HEK293 (cell line): ENCODE data around the gene IDH3B.

ENCODE experiments used
- FEZF1 ChIP-seq: fragments of 450-650 bp; formaldehyde crosslinking; IDR thresholded peaks from 2 replicates; pipeline ENCODE4 v1.5.1; 2016; ENCODE audit warnings: missing biosample characterization, missing genetic modification characterization
- GLIS1 ChIP-seq: fragments of 450-650 bp; formaldehyde crosslinking; IDR thresholded peaks from 2 replicates; pipeline ENCODE4 v1.5.1; 2016; ENCODE audit warnings: missing biosample characterization, missing genetic modification characterization
- GLIS2 ChIP-seq: fragments of 450-650 bp; formaldehyde crosslinking; IDR thresholded peaks from 2 replicates; pipeline ENCODE4 v1.5.1; 2016; ENCODE audit warnings: missing biosample characterization, missing genetic modification characterization
- HOXC10 ChIP-seq: sonication (generic); formaldehyde crosslinking; IDR thresholded peaks from 2 replicates; pipeline ENCODE4 v1.8.1; 2023; ENCODE audit warnings: mild to moderate bottlenecking, missing genetic modification reagents
- SETDB1 ChIP-seq: IDR thresholded peaks from one replicate; pipeline ENCODE4 v1.6.1; 2017; ENCODE audit warnings: mild to moderate bottlenecking, low read length, moderate library complexity, mixed read lengths; ENCODE audit not compliant: insufficient read length
- ZFP37 ChIP-seq: fragments of 450-650 bp; formaldehyde crosslinking; IDR thresholded peaks from 2 replicates; pipeline ENCODE4 v1.5.1; 2016; ENCODE audit warnings: missing biosample characterization, missing genetic modification characterization
- ZFP41 ChIP-seq: fragments of 450-650 bp; formaldehyde crosslinking; IDR thresholded peaks from 2 replicates; pipeline ENCODE4 v1.5.1; 2016; ENCODE audit warnings: missing biosample characterization, missing genetic modification characterization, borderline replicate concordance
- ZNF10 ChIP-seq: fragments of 450-650 bp; formaldehyde crosslinking; IDR thresholded peaks from 2 replicates; pipeline ENCODE4 v1.5.1; 2017; ENCODE audit warnings: missing biosample characterization, missing genetic modification characterization
- ZNF202 ChIP-seq: fragments of 450-650 bp; formaldehyde crosslinking; IDR thresholded peaks from 2 replicates; pipeline ENCODE4 v1.5.1; 2016; ENCODE audit warnings: missing biosample characterization, missing genetic modification characterization, borderline replicate concordance
- ZNF211 ChIP-seq: fragments of 450-650 bp; formaldehyde crosslinking; IDR thresholded peaks from 2 replicates; pipeline ENCODE4 v1.5.1; 2016; ENCODE audit warnings: low read depth, missing biosample characterization, missing genetic modification characterization
- ZNF223 ChIP-seq: fragments of 450-650 bp; formaldehyde crosslinking; IDR thresholded peaks from 2 replicates; pipeline ENCODE4 v1.5.1; 2016; ENCODE audit warnings: missing biosample characterization, missing genetic modification characterization
- ZNF292 ChIP-seq: fragments of 450-650 bp; formaldehyde crosslinking; IDR thresholded peaks from 2 replicates; pipeline ENCODE4 v1.5.1; 2016; ENCODE audit warnings: low read depth, missing biosample characterization, missing genetic modification characterization, borderline replicate concordance
- ZNF302 ChIP-seq: fragments of 450-650 bp; formaldehyde crosslinking; IDR thresholded peaks from 2 replicates; pipeline ENCODE4 v1.5.1; 2016; ENCODE audit warnings: missing biosample characterization, missing genetic modification characterization, low read depth
- ZNF324 ChIP-seq: fragments of 450-650 bp; formaldehyde crosslinking; IDR thresholded peaks from 2 replicates; pipeline ENCODE4 v1.5.1; 2016; ENCODE audit warnings: missing biosample characterization, missing genetic modification characterization
- ZNF529 ChIP-seq: fragments of 450-650 bp; formaldehyde crosslinking; IDR thresholded peaks from 2 replicates; pipeline ENCODE4 v1.5.1; 2017; ENCODE audit warnings: missing genetic modification characterization, missing biosample characterization; ENCODE audit not compliant: insufficient replicate concordance
- ZNF549 ChIP-seq: fragments of 450-650 bp; IDR thresholded peaks from 2 replicates; pipeline ENCODE4 v1.5.1; 2018; ENCODE audit warnings: missing biosample characterization, missing genetic modification characterization, mild to moderate bottlenecking, inconsistent platforms, moderate library complexity
- ZNF830 ChIP-seq: fragments of 450-650 bp; IDR thresholded peaks from 2 replicates; pipeline ENCODE4 v1.5.0; 2018; ENCODE audit warnings: missing biosample characterization, missing genetic modification characterization, low read depth, mild to moderate bottlenecking, moderate library complexity
- TF ChIP-seq, protein P1 (sequence below): fragments of 450-650 bp; formaldehyde crosslinking; IDR thresholded peaks from 2 replicates; pipeline ENCODE4 v1.5.1; 2016; ENCODE audit warnings: missing biosample characterization, missing genetic modification characterization
- TF ChIP-seq, protein P2 (sequence below): fragments of 450-650 bp; formaldehyde crosslinking; IDR thresholded peaks from 2 replicates; pipeline ENCODE4 v1.5.1; 2016; ENCODE audit warnings: missing biosample characterization, missing genetic modification characterization
- TF ChIP-seq, protein P3 (sequence below): fragments of 450-650 bp; formaldehyde crosslinking; IDR thresholded peaks from 2 replicates; pipeline ENCODE4 v1.5.1; 2016; ENCODE audit warnings: missing biosample characterization, missing genetic modification characterization, borderline replicate concordance
- TF ChIP-seq, protein P4 (sequence below): fragments of 450-650 bp; formaldehyde crosslinking; IDR thresholded peaks from 2 replicates; pipeline ENCODE4 v1.5.1; 2016; ENCODE audit warnings: missing biosample characterization, missing genetic modification characterization
- TF ChIP-seq, protein P5 (sequence below): fragments of 450-650 bp; formaldehyde crosslinking; IDR thresholded peaks from 2 replicates; pipeline ENCODE4 v1.5.1; 2016; ENCODE audit warnings: missing biosample characterization, missing genetic modification characterization
- TF ChIP-seq, protein P6 (sequence below): fragments of 450-650 bp; formaldehyde crosslinking; IDR thresholded peaks from 2 replicates; pipeline ENCODE4 v1.5.1; 2016; ENCODE audit warnings: missing biosample characterization, missing genetic modification characterization

Gene IDH3B

DNA sequence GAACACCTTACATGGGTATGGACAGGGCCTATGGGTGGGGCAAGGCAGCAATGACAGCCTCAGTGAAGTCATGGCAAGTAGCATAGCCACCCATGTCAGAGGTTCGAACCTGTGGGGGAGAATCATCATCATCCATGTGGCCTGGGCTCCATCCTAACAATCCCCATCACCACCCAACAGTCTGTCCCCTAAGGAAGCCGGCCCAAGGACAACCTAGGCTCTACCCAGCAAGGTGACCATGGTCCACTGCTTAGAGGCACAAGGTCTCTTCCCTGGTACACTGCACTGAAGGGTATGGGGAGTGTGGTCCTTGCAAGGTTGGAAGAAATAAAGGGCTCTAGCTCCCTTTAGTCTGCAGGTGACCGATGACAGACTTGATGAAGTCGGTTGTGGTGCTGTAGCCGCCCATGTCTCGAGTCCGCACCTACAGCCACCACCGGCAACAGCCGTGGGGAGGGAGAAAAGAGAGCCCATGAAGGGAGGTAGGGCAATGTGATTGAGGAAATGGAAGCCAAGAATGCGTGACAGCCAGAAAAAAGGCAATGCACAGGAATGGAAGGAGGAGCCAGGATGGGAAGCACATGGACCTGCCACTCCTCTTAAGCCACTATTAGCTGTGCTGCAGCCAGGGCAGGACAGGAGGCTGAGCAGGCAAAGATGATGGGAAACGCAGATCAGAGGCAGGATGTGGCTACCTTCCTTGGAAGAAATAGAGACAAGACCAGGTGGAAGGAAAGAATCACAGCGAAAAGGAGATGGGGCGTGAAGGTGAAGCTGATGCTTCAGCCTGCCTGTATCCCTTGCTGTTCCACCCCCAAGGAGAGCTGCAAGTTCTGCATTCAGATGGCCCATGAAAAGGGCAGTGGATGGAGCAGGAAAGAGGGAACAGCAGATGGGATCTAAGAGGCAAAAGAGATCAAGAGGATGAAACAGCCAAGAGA, 5.3 kb downstream of the IDH3B start (continued):
- TF ChIP-seq, protein P1, sequence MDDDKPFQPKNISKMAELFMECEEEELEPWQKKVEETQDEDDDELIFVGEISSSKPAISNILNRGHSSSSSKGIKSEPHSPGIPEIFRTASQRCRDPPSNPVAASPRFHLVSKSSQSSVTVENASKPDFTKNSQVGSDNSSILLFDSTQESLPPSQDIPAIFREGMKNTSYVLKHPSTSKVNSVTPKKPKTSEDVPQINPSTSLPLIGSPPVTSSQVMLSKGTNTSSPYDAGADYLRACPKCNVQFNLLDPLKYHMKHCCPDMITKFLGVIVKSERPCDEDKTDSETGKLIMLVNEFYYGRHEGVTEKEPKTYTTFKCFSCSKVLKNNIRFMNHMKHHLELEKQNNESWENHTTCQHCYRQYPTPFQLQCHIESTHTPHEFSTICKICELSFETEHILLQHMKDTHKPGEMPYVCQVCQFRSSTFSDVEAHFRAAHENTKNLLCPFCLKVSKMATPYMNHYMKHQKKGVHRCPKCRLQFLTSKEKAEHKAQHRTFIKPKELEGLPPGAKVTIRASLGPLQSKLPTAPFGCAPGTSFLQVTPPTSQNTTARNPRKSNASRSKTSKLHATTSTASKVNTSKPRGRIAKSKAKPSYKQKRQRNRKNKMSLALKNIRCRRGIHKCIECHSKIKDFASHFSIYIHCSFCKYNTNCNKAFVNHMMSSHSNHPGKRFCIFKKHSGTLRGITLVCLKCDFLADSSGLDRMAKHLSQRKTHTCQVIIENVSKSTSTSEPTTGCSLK, result no peak
- TF ChIP-seq, protein P2, sequence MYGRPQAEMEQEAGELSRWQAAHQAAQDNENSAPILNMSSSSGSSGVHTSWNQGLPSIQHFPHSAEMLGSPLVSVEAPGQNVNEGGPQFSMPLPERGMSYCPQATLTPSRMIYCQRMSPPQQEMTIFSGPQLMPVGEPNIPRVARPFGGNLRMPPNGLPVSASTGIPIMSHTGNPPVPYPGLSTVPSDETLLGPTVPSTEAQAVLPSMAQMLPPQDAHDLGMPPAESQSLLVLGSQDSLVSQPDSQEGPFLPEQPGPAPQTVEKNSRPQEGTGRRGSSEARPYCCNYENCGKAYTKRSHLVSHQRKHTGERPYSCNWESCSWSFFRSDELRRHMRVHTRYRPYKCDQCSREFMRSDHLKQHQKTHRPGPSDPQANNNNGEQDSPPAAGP (tag by site-specific recombination), result peak; percentile 25
- TF ChIP-seq, protein P3, sequence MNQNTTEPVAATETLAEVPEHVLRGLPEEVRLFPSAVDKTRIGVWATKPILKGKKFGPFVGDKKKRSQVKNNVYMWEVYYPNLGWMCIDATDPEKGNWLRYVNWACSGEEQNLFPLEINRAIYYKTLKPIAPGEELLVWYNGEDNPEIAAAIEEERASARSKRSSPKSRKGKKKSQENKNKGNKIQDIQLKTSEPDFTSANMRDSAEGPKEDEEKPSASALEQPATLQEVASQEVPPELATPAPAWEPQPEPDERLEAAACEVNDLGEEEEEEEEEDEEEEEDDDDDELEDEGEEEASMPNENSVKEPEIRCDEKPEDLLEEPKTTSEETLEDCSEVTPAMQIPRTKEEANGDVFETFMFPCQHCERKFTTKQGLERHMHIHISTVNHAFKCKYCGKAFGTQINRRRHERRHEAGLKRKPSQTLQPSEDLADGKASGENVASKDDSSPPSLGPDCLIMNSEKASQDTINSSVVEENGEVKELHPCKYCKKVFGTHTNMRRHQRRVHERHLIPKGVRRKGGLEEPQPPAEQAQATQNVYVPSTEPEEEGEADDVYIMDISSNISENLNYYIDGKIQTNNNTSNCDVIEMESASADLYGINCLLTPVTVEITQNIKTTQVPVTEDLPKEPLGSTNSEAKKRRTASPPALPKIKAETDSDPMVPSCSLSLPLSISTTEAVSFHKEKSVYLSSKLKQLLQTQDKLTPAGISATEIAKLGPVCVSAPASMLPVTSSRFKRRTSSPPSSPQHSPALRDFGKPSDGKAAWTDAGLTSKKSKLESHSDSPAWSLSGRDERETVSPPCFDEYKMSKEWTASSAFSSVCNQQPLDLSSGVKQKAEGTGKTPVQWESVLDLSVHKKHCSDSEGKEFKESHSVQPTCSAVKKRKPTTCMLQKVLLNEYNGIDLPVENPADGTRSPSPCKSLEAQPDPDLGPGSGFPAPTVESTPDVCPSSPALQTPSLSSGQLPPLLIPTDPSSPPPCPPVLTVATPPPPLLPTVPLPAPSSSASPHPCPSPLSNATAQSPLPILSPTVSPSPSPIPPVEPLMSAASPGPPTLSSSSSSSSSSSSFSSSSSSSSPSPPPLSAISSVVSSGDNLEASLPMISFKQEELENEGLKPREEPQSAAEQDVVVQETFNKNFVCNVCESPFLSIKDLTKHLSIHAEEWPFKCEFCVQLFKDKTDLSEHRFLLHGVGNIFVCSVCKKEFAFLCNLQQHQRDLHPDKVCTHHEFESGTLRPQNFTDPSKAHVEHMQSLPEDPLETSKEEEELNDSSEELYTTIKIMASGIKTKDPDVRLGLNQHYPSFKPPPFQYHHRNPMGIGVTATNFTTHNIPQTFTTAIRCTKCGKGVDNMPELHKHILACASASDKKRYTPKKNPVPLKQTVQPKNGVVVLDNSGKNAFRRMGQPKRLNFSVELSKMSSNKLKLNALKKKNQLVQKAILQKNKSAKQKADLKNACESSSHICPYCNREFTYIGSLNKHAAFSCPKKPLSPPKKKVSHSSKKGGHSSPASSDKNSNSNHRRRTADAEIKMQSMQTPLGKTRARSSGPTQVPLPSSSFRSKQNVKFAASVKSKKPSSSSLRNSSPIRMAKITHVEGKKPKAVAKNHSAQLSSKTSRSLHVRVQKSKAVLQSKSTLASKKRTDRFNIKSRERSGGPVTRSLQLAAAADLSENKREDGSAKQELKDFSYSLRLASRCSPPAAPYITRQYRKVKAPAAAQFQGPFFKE (tag by site-specific recombination), result no peak
- TF ChIP-seq ZNF324 (tag by site-specific recombination) (no peak), SETDB1 (no peak), FEZF1 (tag by site-specific recombination) (no peak), ZFP41 (tag by site-specific recombination) (no peak), ZNF529 (tag by site-specific recombination) (no peak), ZNF830 (tag by site-specific recombination) (no peak), ZNF211 (no peak), ZNF302 (no peak), GLIS2 (peak; percentile 47; the same call in 1 of the 2 replicates), HOXC10 (no peak), ZNF10 (no peak), ZNF202 (tag by site-specific recombination) (no peak), ZNF292 (tag by site-specific recombination) (no peak), ZFP37 (tag by site-specific recombination) (no peak), GLIS1 (tag by site-specific recombination) (peak; percentile 10; the same call in 1 of the 2 replicates), ZNF549 (tag by site-specific recombination) (no peak), ZNF223 (tag by site-specific recombination) (no peak)
- TF ChIP-seq, protein P4, sequence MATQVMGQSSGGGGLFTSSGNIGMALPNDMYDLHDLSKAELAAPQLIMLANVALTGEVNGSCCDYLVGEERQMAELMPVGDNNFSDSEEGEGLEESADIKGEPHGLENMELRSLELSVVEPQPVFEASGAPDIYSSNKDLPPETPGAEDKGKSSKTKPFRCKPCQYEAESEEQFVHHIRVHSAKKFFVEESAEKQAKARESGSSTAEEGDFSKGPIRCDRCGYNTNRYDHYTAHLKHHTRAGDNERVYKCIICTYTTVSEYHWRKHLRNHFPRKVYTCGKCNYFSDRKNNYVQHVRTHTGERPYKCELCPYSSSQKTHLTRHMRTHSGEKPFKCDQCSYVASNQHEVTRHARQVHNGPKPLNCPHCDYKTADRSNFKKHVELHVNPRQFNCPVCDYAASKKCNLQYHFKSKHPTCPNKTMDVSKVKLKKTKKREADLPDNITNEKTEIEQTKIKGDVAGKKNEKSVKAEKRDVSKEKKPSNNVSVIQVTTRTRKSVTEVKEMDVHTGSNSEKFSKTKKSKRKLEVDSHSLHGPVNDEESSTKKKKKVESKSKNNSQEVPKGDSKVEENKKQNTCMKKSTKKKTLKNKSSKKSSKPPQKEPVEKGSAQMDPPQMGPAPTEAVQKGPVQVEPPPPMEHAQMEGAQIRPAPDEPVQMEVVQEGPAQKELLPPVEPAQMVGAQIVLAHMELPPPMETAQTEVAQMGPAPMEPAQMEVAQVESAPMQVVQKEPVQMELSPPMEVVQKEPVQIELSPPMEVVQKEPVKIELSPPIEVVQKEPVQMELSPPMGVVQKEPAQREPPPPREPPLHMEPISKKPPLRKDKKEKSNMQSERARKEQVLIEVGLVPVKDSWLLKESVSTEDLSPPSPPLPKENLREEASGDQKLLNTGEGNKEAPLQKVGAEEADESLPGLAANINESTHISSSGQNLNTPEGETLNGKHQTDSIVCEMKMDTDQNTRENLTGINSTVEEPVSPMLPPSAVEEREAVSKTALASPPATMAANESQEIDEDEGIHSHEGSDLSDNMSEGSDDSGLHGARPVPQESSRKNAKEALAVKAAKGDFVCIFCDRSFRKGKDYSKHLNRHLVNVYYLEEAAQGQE, result 0 out of 2 replicates have a peak, but pooled peaks have one; percentile 37
- TF ChIP-seq, protein P5, sequence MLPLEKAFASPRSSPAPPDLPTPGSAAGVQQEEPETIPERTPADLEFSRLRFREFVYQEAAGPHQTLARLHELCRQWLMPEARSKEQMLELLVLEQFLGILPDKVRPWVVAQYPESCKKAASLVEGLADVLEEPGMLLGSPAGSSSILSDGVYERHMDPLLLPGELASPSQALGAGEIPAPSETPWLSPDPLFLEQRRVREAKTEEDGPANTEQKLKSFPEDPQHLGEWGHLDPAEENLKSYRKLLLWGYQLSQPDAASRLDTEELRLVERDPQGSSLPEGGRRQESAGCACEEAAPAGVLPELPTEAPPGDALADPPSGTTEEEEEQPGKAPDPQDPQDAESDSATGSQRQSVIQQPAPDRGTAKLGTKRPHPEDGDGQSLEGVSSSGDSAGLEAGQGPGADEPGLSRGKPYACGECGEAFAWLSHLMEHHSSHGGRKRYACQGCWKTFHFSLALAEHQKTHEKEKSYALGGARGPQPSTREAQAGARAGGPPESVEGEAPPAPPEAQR (tag by site-specific recombination), result no peak
- TF ChIP-seq, protein P6, sequence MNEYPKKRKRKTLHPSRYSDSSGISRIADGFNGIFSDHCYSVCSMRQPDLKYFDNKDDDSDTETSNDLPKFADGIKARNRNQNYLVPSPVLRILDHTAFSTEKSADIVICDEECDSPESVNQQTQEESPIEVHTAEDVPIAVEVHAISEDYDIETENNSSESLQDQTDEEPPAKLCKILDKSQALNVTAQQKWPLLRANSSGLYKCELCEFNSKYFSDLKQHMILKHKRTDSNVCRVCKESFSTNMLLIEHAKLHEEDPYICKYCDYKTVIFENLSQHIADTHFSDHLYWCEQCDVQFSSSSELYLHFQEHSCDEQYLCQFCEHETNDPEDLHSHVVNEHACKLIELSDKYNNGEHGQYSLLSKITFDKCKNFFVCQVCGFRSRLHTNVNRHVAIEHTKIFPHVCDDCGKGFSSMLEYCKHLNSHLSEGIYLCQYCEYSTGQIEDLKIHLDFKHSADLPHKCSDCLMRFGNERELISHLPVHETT (tag by site-specific recombination), result no peak
